ENCODE data around the gene TPSD1.
"Not testable (repeated sequence)": the region's sequence is repeated elsewhere in the genome, so short reads cannot be mapped to it uniquely, and the experiment has no call there.

The TPSD1 gene

GRCh38 chr16:1243907-1244850 lies 11.7 kb upstream of the TPSD1 start:
- not testable (repeated sequence) for DNase-seq

GRCh38 chr16:1244881-1245280 lies 11.0 kb upstream of the TPSD1 start:
- no peak for DNase-seq

- no peak for DNase-seq
Measured at GRCh38 chr16:1245452-1246020, 10.3 kb upstream of the TPSD1 start.

- DNase-seq = not testable (repeated sequence)
Measured at GRCh38 chr16:1247903-1248537, 7.8 kb upstream of the TPSD1 start.

- not testable (repeated sequence) for DNase-seq
Measured at GRCh38 chr16:1249031-1249755, 6.7 kb upstream of the TPSD1 start.

GRCh38 chr16:1253701-1254364 lies 2.0 kb upstream of the TPSD1 start:
- not testable (repeated sequence) for DNase-seq

GRCh38 chr16:1254821-1255220 lies 1.0 kb upstream of the TPSD1 start:
- DNase-seq = not testable (repeated sequence)

- DNase-seq = not testable (repeated sequence)
Measured at GRCh38 chr16:1256296-1256873, 516 bp downstream of the TPSD1 start.

- DNase-seq = no peak
Measured at GRCh38 chr16:1256874-1257322, 1.0 kb downstream of the TPSD1 start.

GRCh38 chr16:1257561-1258224 lies 1.8 kb downstream of the TPSD1 start:
- DNase-seq = no peak

- DNase-seq = no peak
Measured at GRCh38 chr16:1258225-1258600, 2.3 kb downstream of the TPSD1 start.

- DNase-seq = no peak
Measured at GRCh38 chr16:1258906-1259759, 3.3 kb downstream of the TPSD1 start.

GRCh38 chr16:1259760-1260068 lies 3.8 kb downstream of the TPSD1 start:
- DNase-seq = no peak

- no peak for DNase-seq
Measured at GRCh38 chr16:1260101-1260680, 4.3 kb downstream of the TPSD1 start.

- DNase-seq = no peak
Measured at GRCh38 chr16:1261131-1261892, 5.4 kb downstream of the TPSD1 start.

- no peak for DNase-seq
Measured at GRCh38 chr16:1262210-1262845, 6.5 kb downstream of the TPSD1 start.

- DNase-seq = no peak
Measured at GRCh38 chr16:1262846-1263221, 7.0 kb downstream of the TPSD1 start.

- no peak for DNase-seq
Measured at GRCh38 chr16:1263591-1264344, 7.9 kb downstream of the TPSD1 start.

All from DMS 273 treated with DMSO at 0.1 percent for 48 hours (cell line).